MCF 10A (cell line): ENCODE data around the gene AGMAT. TPM values are rescaled to one million over a fixed set of nuclear protein-coding genes. Genes with fewer than 3 reads are reported as not detected.

Experiments used
- BruUV-seq: library from RNA; stranded (reverse); fragments of 400-500 nt; replicated peaks from 2 replicates; lab custom pipeline; 2021; lab: Mats Ljungman, UMichigan
- CTCF ChIA-PET: fragments of 300-600 bp; sonication (Branson Sonifier 250); formaldehyde crosslinking; extraction: SDS; loops from one replicate; lab custom pipeline; 2021; ENCODE audit warnings: antibody characterized with exemption, inconsistent platforms; lab: Yijun Ruan, JAX
- POLR2A ChIA-PET: fragments of 300-600, 350-650 bp; sonication (Branson Sonifier 250); formaldehyde crosslinking; extraction: SDS; loops from one replicate; lab custom pipeline; 2020; ENCODE audit warnings: antibody characterized with exemption, inconsistent platforms; lab: Yijun Ruan, JAX
- DNase-seq: peaks from one replicate; pipeline ENCODE4 v3.0.0-alpha.2; 2018; ENCODE audit not compliant: unreplicated experiment
- H3K27ac Mint-ChIP-seq: one replicate; pipeline ENCODE4 v1.8.0; 2022; ENCODE audit warnings: mild to moderate bottlenecking, low read depth, mixed read lengths; ENCODE audit not compliant: unreplicated experiment
- H3K27me3 Mint-ChIP-seq: one replicate; pipeline ENCODE4 v1.8.0; 2022; ENCODE audit warnings: mixed read lengths; ENCODE audit not compliant: insufficient read depth, unreplicated experiment
- H3K36me3 Mint-ChIP-seq: one replicate; pipeline ENCODE4 v1.8.0; 2022; ENCODE audit warnings: mild to moderate bottlenecking, moderate library complexity, mixed read lengths; ENCODE audit not compliant: insufficient read depth, unreplicated experiment
- H3K4me1 Mint-ChIP-seq: one replicate; pipeline ENCODE4 v1.8.0; 2022; ENCODE audit warnings: mixed read lengths; ENCODE audit not compliant: insufficient read depth, unreplicated experiment
- H3K4me3 Mint-ChIP-seq: one replicate; pipeline ENCODE4 v1.8.0; 2022; ENCODE audit warnings: mild to moderate bottlenecking, moderate library complexity, mixed read lengths; ENCODE audit not compliant: unreplicated experiment
- H3K9me3 Mint-ChIP-seq: one replicate; pipeline ENCODE4 v1.8.0; 2022; ENCODE audit warnings: mixed read lengths; ENCODE audit not compliant: unreplicated experiment
- intact Hi-C: fragments of 100-400 bp; cut with micrococcal nuclease; formaldehyde crosslinking; loops from 2 replicates; pipeline ENCODE4 v1.14.1; 2022
- total RNA-seq: library from RNA; stranded (reverse); gene quantifications from 2 replicates; pipeline ENCODE4 v1.2.3, GENCODE V29; 2022
- TF ChIP-seq, protein P1 (sequence below): fragments of 200-600 bp; IDR thresholded peaks from one replicate; pipeline ENCODE4 v1.8.0; 2022; ENCODE audit warnings: antibody characterized with exemption, mild to moderate bottlenecking; ENCODE audit not compliant: unreplicated experiment

The AGMAT gene
- total RNA-seq, 1 experiment from 2014 or later = not detected

DNA sequence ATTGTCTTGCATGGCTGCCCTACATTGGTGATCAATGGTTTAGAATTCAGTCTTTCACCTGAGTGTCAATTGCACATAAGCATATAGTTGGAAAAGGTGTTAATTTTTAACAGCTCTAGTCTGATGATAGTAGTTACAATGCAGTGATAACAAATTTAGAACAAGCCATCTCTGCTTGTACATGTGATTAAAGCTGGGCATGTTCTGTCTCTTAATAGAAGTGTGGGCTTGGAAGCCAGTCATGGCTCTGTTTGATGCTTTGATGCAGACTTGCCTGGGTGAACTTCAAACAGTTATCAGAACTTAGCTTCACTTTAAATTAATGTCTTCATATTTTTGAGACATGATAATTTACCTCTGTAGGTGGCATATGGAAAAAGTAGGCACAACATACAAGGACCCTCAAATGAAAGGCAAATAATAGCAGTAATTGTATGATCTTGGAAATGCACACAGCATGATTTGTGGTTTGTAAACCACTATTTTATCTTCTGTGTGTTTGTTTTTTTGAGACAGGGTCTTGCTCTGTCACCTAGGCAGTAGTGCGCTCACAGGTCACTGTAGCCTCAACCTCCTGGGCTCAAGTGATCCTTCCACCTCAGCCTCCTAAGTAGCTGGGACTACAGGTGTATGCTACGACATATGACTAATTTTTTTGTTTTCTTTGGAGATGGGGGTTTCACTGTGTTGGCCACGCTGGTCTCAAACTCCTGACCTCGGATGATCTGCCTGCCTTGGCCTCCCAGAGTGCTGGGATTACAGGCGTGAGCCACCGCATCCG is 36.2 kb upstream of the AGMAT start:
- Mint-ChIP-seq H3K27me3 (no peaks in the 10 kb centered on the region), H3K4me1 (peaks cover 42% of the 10 kb centered on the region), H3K27ac (no peak overlapping the region), H3K9me3 (no peaks in the 10 kb centered on the region), H3K36me3 (peaks cover 24% of the 10 kb centered on the region), H3K4me3 (no peak overlapping the region)
- CTCF ChIA-PET = interaction anchor here (0.7 kb wide), 1 partner anchor 84 kb away, joined by 3 read pairs; no protein-coding TSS in a partner anchor
- intact Hi-C loops = no loop called here
- BruUV-seq = no TSS peak
- DNase-seq = no peak
- POLR2A ChIA-PET = interaction anchor here (0.6 to 1.3 kb wide), 8 partner anchors 9 to 108 kb away, joined by 3 to 5 read pairs (median 3); no protein-coding TSS in a partner anchor
- TF ChIP-seq, protein P1, sequence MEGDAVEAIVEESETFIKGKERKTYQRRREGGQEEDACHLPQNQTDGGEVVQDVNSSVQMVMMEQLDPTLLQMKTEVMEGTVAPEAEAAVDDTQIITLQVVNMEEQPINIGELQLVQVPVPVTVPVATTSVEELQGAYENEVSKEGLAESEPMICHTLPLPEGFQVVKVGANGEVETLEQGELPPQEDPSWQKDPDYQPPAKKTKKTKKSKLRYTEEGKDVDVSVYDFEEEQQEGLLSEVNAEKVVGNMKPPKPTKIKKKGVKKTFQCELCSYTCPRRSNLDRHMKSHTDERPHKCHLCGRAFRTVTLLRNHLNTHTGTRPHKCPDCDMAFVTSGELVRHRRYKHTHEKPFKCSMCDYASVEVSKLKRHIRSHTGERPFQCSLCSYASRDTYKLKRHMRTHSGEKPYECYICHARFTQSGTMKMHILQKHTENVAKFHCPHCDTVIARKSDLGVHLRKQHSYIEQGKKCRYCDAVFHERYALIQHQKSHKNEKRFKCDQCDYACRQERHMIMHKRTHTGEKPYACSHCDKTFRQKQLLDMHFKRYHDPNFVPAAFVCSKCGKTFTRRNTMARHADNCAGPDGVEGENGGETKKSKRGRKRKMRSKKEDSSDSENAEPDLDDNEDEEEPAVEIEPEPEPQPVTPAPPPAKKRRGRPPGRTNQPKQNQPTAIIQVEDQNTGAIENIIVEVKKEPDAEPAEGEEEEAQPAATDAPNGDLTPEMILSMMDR = no peak

DNA sequence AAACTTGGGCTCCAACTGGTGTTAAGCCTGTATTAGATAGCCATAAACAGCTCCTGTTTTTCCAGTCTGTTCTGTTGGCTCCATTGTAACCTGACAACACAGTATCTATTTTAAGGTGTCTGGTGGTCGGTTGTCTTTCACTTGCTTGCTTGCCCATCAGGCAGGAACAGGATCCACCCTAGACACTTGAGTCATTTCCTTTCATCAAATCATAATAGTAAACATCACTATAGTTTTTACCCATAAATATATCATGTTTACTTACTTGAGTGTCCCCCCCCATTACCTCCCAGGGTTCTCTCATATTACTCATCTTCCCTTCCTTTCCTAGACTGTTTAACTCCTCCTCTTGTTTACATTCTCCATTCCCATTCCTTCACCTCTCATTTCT is 35.3 kb upstream of the AGMAT start:
- intact Hi-C loops = no loop called here
- Mint-ChIP-seq H3K36me3 (peaks cover 18% of the 10 kb centered on the region), H3K4me3 (peak overlapping the region; percentile 52), H3K4me1 (peaks cover 43% of the 10 kb centered on the region), H3K27me3 (no peaks in the 10 kb centered on the region), H3K9me3 (no peaks in the 10 kb centered on the region), H3K27ac (peak overlapping the region; percentile 54)
- CTCF ChIA-PET = interaction anchor here (0.7 kb wide), 1 partner anchor 83 kb away, joined by 3 read pairs; no protein-coding TSS in a partner anchor
- POLR2A ChIA-PET = interaction anchor here (0.5 to 6.8 kb wide), 6 partner anchors 10 to 214 kb away, joined by 3 to 78 read pairs (median 5); no protein-coding TSS in a partner anchor
- DNase-seq = peak; percentile 45
- BruUV-seq = no TSS peak
- TF ChIP-seq, protein P1 = no peak

DNA sequence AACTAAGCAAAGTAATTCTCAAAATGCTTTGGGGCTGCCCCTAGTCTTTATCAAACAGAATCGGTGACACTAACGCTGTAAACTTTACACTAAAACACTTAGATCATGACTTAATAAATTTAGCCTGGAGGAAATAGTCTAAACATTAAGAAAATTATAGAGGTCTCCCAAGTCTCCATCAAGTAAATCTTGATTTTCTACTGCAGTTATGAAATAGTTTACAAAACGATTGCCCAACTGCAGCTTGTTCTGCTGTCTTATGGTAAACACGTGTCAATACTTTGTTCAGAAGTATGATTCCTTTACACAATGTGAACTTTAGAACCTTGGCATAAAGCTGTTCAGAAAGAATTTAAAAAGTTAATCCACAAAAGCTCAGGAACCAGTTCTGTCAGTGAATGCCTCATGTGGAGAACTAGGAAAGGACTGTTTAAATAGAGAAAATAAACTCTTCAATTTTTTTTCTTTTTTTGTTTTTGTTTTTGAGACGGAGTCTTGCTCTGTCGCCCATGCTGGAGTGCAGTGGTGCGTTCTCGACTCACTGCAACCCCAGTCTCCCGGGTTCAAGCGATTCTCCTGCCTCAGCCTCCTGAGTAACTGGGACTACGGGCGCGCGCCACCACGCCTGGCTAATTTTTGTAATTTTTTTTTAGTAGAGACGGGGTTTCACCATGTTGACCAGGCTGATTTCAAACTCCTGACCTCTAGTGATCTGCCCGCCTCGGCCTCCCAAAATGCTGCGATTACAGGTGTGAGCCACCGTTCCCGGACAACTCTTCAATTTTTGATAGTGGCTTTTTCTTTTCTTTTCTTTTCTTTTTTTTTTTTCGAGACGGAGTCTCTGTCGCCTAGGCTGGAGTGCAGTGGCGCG is 34.0 kb upstream of the AGMAT start:
- intact Hi-C loops = loop anchor here (1.0 to 5.0 kb wide), 2 partner anchors 83 to 93 kb away; partner anchors contain the start of gene DNAJC16
- Mint-ChIP-seq H3K4me3 (peak overlapping the region; percentile 75), H3K27me3 (no peaks in the 10 kb centered on the region), H3K9me3 (no peaks in the 10 kb centered on the region), H3K27ac (peak overlapping the region; percentile 78), H3K36me3 (peaks cover 18% of the 10 kb centered on the region), H3K4me1 (peaks cover 38% of the 10 kb centered on the region)
- ChIA-PET POLR2A (interaction anchor here (0.6 to 6.8 kb wide), 36 partner anchors 9 to 1820 kb away, joined by 3 to 78 read pairs (median 5); partner anchors contain the start of genes CASP9, DNAJC16, RCC2 and SPEN), CTCF (interaction anchor here (1.4 to 1.6 kb wide), 2 partner anchors 61 to 122 kb away, joined by 3 to 6 read pairs; no protein-coding TSS in a partner anchor)
- TF ChIP-seq, protein P1 = no peak
- peak; percentile 63 for DNase-seq
- BruUV-seq = TSS peak; percentile 54
